ENCODE data around the gene PRR5.
"Not testable (repeated sequence)": the region's sequence is repeated elsewhere in the genome, so short reads cannot be mapped to it uniquely, and the experiment has no call there.

Gene PRR5

DNA sequence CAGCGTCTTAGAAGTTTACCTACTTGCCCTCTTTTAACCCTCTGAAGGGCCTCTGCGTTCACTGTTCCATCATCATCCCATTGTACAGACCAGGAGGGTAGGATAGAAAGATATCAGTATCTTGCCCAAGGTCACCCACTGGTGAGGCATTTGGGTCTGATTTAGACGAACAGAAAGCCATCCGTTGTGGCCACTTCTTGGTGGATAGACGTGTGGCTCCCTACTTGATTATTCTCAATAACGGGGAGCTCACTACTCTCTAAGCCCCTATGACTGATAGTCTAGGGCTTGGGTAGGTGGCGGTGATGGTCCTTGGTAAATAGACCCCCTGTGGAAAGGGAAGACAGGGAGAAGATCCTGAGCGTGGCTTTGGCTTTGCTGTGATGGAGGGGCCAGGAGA, 28.6 kb upstream of the PRR5 start:
- no peak for DNase-seq (ENCODE audit: low read depth in 4 of 4, low spot score in 1 of 4)

DNA sequence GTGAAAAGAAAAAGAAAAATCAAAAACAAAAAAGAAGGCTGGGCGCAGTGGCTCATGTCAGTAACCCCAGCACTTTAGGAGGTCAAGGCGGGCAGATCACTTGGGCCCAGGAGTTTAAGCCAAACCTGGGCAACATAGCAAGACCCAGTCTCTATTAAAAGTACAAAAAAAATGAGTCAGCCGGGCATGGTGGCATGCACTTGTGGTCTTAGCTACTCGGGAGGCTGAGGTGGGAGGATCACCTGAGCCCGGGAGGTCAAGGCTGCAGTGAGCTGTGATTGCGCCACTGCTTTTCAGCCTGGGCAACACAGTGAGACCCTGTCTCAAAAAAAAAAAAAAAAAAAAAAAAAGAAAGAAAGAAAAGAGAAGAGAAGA, 26.0 kb upstream of the PRR5 start:
- not testable (repeated sequence) for DNase-seq (ENCODE audit: low read depth in 4 of 4, low spot score in 1 of 4)

DNA sequence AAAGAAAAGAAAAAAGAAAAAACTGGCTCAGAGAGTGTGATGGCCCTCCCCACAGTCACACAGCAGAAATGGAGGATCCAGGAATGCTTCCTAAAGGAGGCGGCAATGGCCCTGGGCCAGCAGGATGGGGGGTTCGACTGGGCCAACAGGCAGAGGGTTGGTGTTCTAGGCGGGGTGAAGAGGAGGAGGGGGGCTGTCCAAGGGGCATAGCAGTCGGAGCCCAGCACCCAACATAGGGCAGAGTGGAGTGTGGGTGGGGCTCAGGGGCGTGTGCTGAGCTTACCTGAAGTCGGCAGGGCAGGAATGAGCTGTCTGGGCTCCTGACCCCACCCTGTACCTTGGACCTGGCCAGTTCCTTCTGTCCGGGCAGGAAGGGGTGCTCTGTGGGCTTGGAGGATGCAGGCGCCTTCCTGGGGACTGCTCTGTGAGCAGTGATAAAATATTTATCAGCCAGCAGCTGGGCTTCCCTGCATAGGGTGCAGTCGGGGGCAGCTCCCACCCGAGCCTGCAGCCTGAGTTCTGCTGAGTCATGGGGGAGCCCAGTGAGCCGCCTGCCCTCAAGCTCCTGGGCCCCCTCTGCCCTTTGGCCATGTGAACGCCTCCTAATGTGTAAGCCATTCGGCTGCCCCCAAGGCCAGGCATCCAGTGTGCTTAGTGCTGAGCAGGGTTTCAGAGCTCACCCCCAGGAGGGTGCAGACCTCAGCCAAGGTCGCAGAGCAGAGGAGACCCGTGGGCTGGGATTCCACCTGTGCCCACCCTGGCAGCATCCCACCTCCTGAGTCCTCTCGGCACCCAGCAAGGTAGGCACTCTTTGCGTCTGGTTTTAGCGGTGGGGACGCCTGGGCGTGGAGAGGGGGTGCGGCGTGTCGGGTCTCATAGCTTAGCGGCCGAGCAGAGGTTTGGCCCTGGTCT, 25.3 kb upstream of the PRR5 start:
- DNase-seq (ENCODE audit: low read depth in 4 of 4, low spot score in 1 of 4), result no peak

DNA sequence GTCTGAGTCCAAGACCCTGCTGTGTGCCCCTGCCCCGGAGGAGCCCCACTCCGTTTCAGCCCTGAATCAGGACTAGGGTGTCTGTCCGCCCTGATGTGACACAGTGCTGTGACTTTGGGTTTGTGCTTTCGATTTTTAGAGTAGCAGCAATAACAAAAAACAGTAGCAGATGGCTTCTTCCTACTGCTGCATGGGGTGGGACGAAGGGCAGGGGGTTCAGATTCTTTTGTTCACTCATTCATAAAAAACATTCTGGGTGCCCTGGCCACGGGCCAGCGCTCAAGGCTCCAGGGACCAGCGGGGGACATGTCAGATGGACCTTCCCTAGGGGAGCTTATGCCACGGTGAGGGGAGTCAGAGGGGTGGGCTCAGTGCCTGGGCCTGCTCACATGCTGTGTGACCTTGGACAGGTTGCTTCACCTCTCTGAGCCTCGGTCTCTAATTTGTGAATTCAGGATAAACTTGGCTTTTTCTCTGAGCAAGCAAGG, 24.6 kb upstream of the PRR5 start:
- no peak for DNase-seq (ENCODE audit: low read depth in 4 of 4, low spot score in 1 of 4)

DNA sequence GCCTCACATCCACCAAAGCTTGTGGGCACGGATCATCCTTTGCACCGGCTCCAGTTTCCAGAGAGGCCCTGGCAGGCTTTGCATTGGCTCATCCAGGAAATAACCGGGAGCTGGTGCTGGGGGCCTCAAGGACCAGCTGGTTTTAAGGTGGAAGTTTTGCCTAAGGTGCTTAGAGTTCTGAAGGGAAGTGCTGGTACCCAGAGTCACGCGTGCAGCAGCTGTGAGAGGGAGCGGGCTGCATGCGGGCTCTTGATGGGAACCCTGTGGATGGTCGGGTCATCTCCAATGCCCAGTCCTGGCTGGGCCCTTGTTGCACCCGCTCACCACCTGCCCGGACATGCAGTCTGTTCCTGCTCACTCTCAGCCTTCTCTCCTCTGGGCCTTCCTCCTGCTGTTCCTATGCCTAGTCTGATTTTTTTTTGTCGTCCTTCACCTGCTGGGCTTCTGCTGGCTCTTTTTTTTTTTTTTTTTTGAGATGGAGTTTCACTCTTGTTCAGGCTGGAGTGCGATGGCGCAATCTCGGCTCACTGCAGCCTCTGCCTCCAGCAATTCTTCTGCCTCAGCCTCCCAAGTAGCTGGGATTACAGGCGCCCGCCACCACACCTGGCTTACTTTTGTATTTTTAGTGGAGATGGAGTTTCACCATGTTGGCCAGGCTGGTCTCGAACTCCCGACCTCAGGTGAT, 24.0 kb upstream of the PRR5 start:
- no peak for DNase-seq (ENCODE audit: low read depth in 4 of 4, low spot score in 1 of 4)

DNA sequence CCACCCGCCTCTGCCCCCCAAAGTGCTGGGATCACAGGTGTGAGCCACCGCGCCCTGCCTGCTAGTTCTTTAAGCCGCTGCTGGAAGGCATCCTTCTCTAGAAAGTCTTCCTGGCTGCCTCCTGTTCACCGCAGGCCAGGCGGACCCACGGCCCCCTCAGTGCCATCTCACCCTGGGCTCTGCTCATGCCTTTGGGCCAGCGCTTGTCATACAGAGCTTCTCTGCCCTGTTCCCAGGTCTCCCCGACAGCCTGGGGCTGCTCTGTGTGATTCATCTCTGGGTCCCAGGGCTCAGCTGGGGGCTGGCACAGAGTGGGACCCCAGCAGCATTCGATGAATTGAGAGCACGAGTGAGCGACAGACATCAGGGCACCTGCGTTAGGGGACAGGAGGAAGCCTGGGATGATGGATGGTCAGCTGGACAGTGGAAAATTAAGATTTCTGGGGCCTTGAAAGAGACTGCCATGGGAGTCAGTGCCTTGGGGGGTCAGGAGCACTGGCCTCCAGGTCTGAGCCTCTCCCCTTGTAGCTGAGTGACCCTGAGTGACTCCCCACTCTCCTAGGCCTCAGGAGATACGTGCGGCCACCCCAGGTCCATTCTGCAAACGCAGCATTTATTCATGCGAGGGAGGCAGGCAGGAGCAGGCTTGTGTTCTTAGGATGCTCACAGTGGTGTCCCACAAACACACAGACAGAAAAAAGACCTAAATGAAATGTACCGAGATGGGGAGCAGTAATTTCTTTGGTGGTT, 23.3 kb upstream of the PRR5 start:
- no peak for DNase-seq (ENCODE audit: low read depth in 4 of 4, low spot score in 1 of 4)

DNA sequence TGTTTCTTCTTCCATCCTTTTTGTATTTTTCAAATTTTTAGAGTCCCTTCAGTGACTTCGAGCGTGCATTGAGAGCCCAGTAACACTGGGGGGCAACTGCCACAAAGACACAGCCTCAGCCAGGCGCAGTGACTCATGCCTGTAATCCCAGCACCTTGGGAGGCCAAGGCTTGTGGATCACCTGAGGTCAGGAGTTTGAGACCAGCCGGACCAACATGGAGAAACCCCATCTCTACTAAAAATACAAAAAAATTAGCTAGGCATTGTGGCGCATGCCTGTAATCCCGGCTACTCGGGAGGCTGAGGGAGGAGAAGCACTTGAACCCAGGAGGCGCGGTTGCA, 22.7 kb upstream of the PRR5 start:
- not testable (repeated sequence) for DNase-seq (ENCODE audit: low read depth in 4 of 4, low spot score in 1 of 4)

DNA sequence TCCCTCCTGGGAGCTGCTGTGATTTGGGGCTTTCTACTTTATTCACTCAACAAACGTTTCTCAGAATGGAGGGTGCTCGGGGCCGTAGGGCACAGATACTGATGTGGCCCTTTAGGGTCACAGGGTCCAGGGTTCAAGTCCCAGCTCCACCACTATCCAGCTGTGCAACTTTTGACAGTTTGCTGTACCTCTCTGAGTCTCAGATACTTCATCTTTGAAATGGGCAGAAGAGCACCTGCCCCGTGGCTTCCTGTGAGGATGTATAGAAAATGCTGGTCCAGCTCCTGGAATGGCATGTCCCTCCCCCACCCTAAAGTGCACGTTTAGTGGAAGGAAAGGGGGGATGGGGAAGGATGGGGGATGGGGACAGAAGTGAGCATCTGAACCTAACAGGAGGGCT, 21.9 kb upstream of the PRR5 start:
- DNase-seq (ENCODE audit: low read depth in 4 of 4, low spot score in 1 of 4), result no peak

DNA sequence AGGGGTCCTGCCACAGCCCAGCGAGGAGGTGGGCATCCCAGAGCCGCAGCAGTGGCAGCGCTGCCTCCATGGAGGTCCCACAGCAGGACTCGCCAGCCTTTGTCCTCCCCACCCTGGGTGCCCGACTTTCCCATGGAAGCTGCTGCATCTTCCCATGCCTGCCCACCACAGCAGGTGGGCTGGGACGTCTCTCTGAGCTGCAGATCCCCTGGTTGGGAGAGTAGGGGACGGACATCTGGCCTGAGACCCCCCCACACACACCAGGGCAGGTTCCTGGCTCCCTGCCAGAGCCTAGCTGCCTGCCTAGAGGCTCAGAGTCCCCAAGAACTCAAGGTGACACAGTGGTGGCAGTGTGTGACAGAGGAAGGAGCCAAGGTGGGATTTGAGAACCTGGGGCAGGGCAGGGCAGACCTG, 21.5 kb upstream of the PRR5 start:
- DNase-seq (ENCODE audit: low read depth in 4 of 4, low spot score in 1 of 4), result no peak

DNA sequence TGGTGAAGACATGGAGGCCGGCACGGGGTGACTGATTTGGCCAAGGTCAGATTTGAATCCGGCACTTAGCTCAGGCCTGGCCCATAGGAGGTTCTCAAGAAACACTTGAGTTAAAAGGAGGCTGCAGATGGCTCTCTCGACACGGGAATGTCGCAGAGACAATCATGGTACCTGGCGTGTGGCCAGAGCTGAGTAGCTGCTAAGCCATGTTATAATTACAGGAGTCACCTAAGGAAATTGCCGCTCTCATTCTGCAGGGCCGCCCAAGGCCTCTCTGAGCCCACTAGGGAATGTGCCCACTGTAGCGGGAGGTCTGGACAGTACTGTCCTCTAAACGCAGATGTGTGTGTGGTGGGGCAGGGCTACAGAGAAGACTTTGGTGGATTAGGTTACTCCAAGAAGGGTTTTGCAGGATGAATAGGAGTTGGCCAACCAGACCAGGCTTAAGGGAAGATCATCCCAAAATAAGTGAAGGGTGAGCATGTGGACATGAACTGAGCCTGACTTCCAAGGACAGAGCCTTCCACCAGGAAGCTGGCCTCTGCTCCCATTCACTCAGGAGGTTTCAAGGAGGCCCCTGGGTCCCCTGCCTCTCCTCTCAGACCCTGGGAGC, 19.3 kb upstream of the PRR5 start:
- no peak for DNase-seq (ENCODE audit: low read depth in 4 of 4, low spot score in 1 of 4)

DNA sequence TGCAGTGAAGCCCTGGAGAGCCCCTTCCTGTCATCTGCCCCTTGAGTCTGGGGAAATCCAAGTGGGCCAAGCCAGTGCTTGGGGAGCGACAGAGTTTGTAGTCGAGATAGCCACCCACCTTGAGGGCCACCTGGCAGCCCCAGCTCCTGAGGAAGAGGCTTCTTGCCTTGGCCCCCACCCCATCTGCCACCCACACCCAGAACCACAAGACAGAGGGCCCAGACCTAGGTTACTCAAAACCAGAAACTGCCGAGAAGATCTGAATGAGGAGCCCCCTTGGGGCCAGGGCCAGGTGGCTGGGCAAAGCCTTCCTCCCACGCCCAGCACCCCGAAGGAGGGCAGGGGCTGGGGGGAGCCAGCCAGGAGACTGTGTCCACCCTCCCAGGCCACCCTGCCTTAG, 18.8 kb upstream of the PRR5 start:
- no peak for DNase-seq (ENCODE audit: low read depth in 4 of 4, low spot score in 1 of 4)

DNA sequence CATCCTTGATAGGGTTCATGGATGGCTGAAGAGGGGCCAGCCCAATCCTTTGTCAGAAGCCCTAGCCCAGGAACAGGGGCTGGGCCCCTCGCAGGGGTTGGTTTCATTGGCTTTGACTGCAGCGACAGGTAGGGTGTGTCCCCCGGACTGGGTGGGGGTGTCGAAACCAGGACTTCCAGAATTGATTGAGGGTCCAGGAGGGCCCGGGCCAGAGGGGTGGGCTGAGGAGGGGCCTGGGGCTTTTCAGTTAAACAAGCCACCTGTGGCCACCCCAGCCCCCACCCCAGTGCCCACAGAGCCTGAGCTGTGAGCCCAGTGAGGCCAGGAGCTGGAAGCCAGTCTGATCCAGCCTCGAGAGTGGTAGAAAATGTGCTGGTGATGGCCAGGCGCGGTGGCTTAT, 18.1 kb upstream of the PRR5 start:
- DNase-seq (ENCODE audit: low read depth in 4 of 4, low spot score in 1 of 4), result no peak

DNA sequence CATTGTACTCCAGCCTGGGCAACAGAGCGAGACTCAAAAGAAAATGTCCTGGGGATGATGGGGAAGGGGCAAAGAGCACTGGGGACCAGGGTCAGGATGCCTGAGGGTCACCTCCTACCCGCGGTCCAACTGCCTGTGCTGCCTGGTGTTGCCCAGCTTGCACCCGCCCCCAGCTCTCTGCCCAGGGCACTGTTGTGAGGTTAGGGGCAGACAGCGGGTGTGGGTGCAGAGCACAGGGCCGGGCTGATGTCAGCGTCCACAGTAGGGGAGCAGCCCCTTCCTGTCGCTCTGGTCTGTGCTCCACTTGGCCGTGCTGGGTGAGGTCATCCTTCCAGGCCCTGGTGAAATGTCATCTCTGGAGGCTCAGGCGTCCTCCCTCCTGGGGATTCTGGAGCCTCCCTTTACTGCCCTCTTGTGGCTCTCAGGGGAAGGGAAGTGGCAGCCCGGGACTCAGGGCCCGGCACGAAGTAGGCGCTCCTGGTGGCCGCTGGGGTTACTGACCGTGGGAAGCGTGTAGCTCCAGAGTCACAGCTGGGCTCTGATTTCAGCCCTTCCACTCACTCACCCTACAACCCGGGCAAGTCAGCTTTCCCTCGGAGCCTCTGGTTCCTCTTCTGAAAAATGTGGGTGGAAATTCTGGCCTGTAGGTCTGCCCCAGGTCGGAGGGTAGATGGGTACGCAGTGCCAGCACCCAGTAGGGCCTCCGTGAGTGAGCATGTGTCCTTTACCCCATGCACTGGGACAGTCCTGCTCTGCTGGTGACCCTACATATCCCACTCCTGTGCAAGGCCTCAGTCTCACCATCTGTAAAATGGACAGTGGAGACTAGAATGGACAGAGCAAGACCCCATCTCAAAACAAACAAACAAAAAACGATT, 17.3 kb upstream of the PRR5 start:
- DNase-seq (ENCODE audit: low read depth in 4 of 4, low spot score in 1 of 4), result peak; percentile 55 to 79 (median 60)

DNA sequence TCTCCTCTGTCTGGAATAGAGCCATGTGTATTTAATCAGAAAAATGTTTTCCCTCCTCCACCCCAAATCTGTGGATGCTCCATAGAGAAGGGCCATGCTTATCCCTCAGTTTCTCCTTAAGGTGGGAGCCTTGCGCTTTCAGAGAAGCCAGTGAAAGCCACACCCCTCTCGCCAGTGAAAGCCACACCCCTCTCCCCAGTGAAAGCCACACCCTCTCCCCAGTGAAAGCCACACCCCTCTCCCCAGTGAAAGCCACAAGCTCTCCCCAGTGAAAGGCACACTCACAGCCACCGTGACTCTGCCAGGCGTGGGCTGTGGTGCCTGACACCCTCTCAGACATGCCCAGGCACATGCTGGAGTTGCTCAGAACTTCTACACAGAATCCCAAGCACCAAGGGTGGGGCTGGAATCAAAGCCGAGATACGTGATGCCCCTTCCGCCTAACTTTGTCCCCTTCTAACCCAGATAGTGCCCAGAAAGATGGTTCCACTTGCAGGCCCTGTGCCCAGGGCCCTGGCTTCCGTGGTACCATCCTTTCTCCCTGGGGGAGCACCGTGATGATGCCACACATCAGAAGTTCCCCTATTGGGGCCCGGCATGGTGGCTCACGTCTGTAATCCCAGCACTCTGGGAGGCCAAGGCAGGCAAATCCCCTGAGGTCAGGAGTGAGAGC, 16.5 kb upstream of the PRR5 start:
- peak; percentile 62 to 73 (median 70) for DNase-seq (ENCODE audit: low read depth in 4 of 4, low spot score in 1 of 4)

DNA sequence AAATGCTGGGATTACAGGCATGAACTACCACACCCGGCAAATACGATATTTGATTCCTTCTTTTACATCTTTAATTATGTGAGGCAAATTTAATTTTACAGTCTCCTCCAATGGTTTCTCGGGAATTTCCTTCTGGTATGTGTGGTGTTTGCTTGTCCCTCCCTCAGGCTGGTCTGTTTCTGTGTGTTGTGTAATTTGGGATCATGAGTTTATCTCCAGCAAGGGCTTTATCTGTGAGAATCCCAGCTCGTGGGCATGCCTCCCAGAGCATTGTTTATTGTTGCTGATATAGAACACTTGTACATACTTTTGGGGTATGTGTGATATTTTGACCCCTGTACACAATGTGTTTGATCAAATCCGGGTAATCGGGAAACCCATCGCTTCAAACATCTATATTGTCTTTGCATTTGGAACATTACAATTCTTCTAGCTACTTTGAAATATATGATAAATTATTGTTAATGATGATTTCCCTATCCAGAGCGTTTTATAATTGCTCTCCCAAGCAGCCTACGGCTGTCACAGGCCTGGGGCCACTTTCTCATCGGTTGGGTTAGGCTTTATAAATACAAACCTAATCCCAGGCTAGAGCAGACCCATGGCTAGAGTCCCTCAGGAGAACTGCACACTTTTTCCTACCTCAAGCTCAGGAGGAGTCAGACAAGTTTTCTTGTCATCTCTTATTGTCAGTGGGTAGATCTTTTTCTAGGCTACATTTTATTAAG, 15.0 kb upstream of the PRR5 start:
- no peak for DNase-seq (ENCODE audit: low read depth in 4 of 4, low spot score in 1 of 4)

DNA sequence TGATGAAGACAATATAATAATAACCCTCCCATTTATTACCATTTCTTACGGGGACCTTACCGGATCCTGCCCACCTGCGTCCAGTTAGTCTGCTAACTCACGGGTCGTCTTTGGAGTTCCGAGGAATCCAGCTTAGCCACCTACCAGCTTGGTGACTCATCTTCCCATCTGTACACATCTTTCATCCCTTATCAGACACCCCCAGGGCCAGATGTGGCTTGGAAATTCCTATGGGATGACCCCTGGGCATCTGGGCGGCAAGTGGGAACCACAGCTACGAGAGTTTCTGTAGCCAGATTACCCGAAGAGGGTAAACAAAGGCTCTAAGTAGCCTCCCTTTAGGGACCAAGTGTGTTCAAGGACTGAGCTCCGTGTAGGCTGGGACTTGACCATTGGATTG, 12.8 kb upstream of the PRR5 start:
- DNase-seq (ENCODE audit: low read depth in 4 of 4, low spot score in 1 of 4), result no peak

DNA sequence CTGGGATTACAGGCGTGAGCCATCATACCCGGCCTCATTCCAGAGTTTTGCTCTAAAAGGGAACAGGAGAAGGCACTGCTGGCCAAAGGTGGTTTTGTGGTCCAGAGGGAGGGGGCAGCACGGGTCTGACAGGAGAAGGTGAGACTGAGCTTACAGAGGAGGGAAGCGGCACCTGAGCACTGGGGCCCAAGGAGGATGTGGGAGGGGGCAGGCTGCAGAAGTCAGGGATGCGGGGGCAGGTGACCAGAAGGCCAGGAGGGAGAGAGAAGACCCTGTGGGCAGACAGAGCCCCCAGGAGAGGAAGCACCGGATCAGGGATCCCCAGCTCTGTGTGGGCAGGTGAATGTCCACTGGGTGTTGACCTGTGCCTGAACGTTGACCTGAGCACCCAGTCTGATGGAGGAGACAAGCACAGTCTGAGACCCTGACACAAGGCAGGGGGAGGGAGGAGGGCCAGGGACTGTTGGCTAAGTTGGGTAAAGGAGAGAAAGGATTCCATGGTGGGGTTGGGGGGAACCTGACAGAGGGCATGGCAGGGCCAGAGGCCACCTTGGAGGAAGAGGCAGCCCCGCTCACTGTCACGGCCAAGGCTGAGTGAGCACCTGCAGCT, 12.0 kb upstream of the PRR5 start:
- DNase-seq (ENCODE audit: low read depth in 4 of 4, low spot score in 1 of 4), result no peak

DNA sequence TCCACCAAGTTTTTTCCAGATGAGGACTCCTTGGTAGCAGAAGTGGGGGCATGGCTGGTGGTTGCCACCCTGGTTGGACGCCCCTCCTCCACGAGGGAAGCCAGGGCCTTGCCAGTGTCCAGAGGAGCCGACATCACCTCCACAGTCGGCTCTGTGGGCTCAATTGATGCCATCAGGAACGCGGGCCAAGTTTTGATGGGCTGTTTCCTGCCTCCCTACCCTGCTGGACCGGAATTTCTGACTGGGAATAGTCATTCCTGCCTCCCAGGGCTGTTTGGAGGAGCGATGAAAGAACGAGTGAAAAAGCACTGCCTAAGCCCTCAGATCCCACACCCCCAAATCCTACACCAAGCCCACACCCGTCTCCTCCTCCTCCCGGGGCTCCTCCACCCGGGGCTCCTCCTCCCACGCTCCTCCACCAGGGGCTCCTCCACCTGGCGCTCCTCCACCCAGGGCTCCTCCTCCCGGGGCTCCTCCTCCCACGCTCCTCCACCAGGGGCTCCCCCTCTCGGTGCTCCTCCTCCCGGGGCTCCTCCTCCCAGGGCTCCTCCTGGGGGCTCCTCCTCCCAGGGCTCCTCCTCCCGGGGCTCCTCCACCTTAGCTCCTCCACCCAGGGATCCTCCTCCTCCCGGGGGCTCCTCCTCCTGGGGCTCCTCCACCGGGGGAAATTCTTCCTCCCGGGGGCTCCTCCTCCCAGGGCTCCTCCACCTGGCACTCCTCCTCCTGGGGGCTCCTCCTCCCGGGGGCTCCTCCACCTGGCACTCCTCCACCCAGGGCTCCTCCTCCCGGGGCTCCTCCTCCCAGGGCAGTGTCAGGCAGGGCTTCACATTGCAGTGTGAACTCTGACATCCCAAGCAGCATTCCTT, 10.0 kb upstream of the PRR5 start:
- DNase-seq (ENCODE audit: low read depth in 4 of 4, low spot score in 1 of 4), result no peak

Measured in stimulated activated CD4-positive, alpha-beta T cell treated with anti-CD3 and anti-CD28 coated beads, Interleukin-1b, Interleukin-23, amount 100 ng/mL, for 24 hours (primary cell).